ENCODE results near the gene GSC2.

The GSC2 gene

GRCh38 chr22:19152942-19153883 lies 3.1 kb upstream of the GSC2 start:
- no peak for DNase-seq

- DNase-seq = no peak
Observed at GRCh38 chr22:19151329-19152191, 1.5 kb upstream of the GSC2 start.

GRCh38 chr22:19150482-19151328 lies 613 bp upstream of the GSC2 start:
- no peak for DNase-seq

DNA sequence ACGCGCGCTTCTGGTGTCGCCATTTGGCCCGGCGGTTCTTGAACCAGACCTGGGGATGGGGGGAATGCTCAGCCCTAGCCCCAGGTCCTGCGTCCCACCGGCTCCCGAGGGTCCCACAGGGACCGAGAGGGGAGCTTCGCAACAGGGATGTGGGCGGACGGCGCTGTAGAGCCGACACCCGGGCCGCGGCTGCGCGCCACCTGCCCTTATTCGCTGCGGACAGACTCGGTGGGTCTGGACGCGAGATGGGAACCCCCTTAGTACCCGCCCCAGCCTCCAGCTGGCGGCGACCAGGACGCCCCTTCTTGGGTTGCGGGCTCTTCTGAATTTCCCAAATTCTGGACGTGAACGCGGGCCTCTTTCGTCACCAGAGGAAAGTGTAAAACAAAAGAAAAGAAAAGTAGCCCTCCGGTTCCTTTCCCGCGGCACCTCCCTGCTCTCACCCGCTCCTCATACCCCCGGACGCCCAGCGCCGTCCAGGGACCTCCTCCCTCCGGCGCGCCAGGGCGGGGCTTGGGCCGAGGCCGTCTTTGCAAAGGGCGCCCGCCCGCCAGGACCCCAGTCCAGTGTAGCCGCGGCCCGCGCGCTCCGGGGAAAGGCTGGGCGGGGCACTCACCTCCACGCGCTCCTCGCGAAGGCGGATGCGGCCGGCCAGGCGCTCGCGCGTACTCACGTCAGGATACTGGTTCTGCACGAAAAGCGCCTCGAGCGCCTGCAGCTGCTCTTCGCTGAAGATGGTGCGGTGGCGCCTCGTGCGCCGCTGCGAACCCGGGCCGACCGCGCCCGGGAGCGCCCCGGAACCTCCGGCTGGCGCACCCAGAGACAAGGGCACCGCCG lies 827 bp downstream of the GSC2 start:
- DNase-seq = peak in 3 of 5 experiments; percentile 19 to 79 (median 24)

DNA sequence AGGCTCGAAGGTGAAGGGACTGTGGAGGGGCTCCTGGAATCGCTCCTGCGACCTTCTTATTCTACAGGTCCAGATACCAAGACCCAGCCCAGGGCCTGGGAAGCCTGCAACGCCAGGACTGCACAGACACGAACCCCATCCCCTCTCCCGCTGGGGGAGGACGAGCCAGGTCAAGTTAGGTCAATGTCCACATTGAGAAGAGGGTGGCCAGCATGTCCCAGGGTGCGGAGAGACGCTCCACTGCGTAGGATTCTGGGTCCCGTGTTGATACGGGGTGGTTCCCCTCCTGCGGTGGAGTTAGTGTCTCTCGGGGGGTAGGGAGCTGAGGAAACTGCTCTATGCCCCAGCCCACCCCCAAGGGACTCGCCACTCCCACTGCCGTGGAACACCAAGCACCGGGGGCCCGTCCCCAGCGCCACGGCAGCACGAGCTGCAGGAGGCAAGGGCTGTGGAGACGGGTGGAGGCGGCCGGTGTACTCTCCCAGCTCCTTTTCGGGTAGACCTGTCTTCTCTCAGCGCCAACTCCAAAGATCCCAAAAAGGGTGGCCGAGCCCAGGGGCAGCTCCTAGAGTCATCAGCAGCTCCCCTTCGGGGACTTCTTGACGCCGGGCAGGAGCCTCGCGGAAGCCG lies 1.6 kb downstream of the GSC2 start:
- no peak for DNase-seq

DNA sequence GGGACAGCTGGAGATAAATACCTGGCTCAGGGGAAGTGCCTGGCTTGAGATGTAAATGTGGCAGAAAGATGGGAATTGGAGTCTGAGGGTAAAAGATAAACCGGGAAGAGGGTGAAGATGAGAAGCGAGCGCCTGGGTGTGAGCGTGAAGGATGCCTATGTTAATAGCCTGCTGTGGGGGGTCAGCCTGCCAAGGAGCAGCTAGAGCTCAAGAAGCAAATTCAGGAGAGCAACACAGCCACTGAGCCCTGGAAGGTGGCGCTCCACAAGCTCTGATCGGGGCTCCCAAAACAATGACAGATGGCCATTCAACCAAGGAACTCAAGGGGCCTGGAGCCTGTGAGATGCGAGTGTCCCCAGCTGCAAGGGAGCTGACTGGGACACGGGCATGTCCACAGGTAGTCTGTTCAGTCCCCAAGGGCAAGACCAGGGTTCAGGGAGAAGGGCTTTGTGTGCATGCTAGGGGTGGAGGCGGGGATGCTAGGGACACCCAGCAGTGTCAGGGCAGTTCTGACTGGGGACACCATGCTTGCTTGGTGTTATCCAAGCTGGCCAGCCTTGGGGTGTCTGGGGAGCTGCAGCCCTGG lies 2.8 kb downstream of the GSC2 start:
- no peak for DNase-seq

DNA sequence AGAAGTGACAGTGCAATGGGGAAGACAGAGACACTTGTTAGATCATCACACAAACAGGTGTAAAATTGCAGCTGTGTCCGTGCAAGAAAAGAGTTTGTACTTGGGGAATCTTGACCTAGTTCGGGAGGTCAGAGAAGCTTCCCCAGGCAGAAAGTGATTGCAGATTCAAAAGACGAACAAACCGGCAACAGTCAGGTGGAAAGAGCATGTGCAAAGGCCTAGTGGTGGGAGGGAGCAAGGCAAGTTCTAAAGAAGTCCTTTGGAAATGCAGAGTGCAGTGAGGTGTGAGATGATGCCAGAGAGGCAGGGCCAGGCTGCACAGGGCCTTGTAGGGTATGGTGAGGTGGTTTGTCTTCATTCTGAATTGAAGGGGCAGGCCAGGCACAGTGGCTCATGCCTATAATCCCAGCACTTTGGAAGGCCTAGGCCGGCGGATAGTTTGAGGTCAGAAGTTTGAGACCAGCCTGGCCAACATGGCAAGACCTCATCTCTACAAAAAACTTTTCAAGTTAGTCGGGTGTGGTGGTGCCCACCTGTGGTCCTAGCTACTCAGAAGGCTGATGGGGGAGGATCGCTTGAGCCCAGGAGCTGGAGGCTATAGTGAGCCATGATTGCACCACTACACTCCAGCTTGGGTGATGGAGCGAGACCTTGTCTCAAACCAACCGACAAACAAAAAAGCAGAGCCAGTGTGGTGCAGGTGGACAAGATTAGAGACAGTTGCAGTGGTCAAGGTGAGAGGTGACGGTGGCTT lies 3.7 kb downstream of the GSC2 start:
- DNase-seq = peak in 1 of 5 experiments; percentile 19

- peak in 2 of 5 experiments; percentile 28 to 78 for DNase-seq
Observed at GRCh38 chr22:19143967-19144400, 6.1 kb downstream of the GSC2 start.

DNA sequence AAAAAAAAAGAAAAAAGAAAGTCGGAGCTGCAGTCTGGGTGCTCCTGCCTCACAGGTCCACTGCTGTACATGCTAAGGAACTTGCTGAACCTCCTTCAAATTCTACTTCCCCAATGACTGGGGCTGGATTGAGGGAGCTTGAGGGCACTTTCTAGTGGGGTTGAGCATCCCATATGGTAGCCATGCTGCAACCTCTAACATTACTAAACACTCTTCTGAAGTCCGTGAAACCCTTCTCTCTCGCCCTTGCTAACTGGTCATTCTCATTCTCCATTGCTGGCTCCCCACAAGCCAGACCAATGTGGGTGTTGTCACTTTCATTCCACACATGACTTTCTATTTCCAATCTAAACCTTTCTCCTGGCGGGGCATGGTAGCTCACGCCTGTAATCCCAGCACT lies 6.9 kb downstream of the GSC2 start:
- DNase-seq = no peak

DNA sequence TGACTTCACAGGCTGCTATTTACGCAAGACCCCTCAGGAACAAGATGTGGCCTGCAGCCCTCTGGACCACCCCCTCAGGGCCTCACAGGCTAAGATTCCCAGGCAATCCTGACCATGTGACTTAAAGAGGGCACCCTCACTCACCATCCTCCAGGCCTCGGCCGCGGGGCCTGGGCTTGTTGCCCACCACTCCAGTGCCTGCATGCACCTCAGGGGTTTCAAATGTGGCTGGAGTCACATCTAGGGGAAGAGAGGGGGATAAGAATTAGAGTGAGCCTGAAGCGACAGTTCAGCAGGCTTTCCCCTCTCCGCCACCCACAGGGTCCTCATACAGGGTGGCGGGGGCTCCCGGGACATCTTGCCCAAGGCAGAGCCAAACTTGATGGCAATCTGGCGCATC lies 7.7 kb downstream of the GSC2 start:
- DNase-seq = no peak

- no peak for DNase-seq
Observed at GRCh38 chr22:19139974-19140373, 10.1 kb downstream of the GSC2 start.

- no peak for DNase-seq
Observed at GRCh38 chr22:19139001-19139356, 11.1 kb downstream of the GSC2 start.

- no peak for DNase-seq
Observed at GRCh38 chr22:19138217-19139000, 11.7 kb downstream of the GSC2 start.

GRCh38 chr22:19137384-19138216 lies 12.5 kb downstream of the GSC2 start:
- no peak for DNase-seq

- no peak for DNase-seq
Observed at GRCh38 chr22:19136915-19137314, 13.2 kb downstream of the GSC2 start.

DNA sequence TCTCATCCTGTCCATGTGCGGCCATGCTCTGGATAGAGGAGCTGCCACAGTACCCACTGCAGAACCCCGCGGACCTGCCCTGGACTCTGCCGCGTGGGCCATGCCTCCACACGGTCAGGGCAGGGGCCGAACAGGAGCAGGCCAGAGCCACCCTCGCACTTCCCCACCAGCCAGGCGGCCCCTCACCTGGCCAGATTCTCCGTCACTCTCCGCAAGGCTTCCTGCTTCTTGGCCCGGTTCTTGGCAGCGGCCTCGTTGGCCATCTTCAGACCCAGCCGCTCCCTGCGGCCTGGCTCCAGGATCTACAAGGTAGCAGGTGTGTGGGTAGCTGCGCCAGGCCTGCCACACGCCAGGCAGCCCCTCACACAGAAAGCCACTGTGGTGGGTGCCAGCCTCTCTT lies 15.2 kb downstream of the GSC2 start:
- no peak for DNase-seq

DNA sequence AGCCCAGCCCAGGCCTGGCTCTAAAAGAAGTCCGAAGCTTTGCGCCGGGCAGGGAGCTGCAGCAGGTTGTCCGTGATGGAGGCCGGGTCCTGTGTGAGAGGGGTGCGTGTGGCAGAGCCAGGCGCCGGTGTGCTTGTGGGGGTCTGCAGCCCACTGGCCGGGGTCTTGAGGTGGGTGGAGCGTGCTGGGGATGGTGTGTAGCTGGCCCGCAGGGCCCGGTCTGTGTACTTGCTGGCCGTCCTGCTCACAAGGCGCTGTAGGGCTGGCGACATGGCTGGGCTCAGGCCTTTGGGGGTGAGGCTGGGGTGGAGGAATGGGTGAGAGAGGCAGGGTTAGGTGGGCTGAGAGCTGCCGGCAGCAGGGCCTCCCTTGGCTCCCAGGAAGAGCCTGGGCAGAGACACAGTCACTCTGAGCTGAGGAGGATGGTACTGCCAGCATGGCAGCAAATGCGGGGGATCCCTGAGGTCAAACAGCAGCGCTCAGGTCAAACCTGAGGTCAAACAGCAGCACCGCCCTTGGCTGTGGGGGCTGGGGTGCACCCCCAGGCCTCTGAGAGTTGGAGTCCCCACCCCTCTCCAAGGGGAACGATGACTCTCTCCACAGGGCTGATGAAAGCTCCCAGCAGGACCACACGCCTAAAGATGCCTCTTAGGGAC lies 15.8 kb downstream of the GSC2 start:
- no peak for DNase-seq

- no peak for DNase-seq
Observed at GRCh38 chr22:19133561-19133960, 16.5 kb downstream of the GSC2 start.

Measured in T-helper 2 cell (primary cell).